Right lobe of liver (tissue), 6 donors: ENCODE data around the gene STK10. TPM values are rescaled to one million over a fixed set of nuclear protein-coding genes. Genes with fewer than 3 reads are reported as not detected.

Source experiments
- ATAC-seq, 4 donors: fragments of 200-7000 bp; cut with Tn5 transposase; one replicate each; pipeline ENCODE4 v1.9.1; 2020; ENCODE audit warnings: mild to moderate bottlenecking in 4 of 4, moderate library complexity in 4 of 4
- DNase-seq, 3 donors: peaks; one replicate each; pipeline ENCODE4 v3.0.0-alpha.2; 2020
- H3K27ac ChIP-seq, 3 donors: fragments of 200-600 bp; one replicate each; pipeline ENCODE4 v1.8.0; 2022
- H3K27me3 ChIP-seq, 2 donors: fragments of 200-600 bp; one replicate each; pipeline ENCODE4 v1.8.0; 2022
- H3K36me3 ChIP-seq, 4 donors: fragments of 200-600 bp; sonication (generic) in 1 of 4; one replicate each; pipeline versions ENCODE4 v1.5.1 to v1.8.0; 2017 to 2022; ENCODE audit warnings: control low read depth in 1 of 4
- H3K4me1 ChIP-seq, 4 donors: fragments of 200-600 bp; sonication (generic) in 1 of 4; one replicate each; pipeline versions ENCODE4 v1.5.1 to v1.8.0; 2017 to 2022; ENCODE audit warnings: control low read depth in 1 of 4
- H3K4me3 ChIP-seq, 3 donors: fragments of 200-600 bp; one replicate each; pipeline ENCODE4 v1.8.0; 2022
- H3K9me3 ChIP-seq, 4 donors: fragments of 200-600 bp; sonication (generic) in 1 of 4; one replicate each; pipeline versions ENCODE4 v1.5.1 to v1.8.0; 2017 to 2022; ENCODE audit warnings: control low read depth in 1 of 4
- CTCF ChIP-seq, 4 donors: fragments of 200-600 bp in 3 of 4; fragments of 450-650 bp in 1 of 4; IDR thresholded peaks; one replicate each; pipeline versions ENCODE4 v1.5.1 to v1.8.0; 2016 to 2022; ENCODE audit warnings: antibody characterized with exemption in 4 of 4, mild to moderate bottlenecking in 2 of 4
- POLR2A ChIP-seq: fragments of 450-650 bp; IDR thresholded peaks from one replicate; pipeline ENCODE4 v1.6.1; 2017; ENCODE audit warnings: antibody characterized with exemption, mild to moderate bottlenecking
- WGBS: methylation state at CpG from one replicate; pipeline ENCODE4 v1.1.6; 2018; ENCODE audit warnings: low coverage, low lambda C conversion rate; ENCODE audit not compliant: insufficient coverage; ENCODE audit errors: missing lambda C conversion rate; 5-methylcytosine and 5-hydroxymethylcytosine counted together
- intact Hi-C, 2 donors: fragments of 100-400 bp; cut with DNase I; formaldehyde crosslinking; loops; one replicate each; pipeline versions ENCODE4 v1.11.2 to v1.14.1; 2022
- total RNA-seq, 6 experiments: library from RNA; depleted of rRNA in 2 of 6; stranded (reverse); fragments of >200 nt in 2 of 6; fragmentation: NEBNext Ultra II Directional in 3 of 6; extraction: Animal tissue kit (Norgen Biotek cat#: 25700) in 3 of 6; gene quantifications; one replicate each; pipeline versions ENCODE4 v1.1.0 to v1.2.4, GENCODE V29; 2016 to 2023
- donor health status: DM: no; HTN: yes; CAD: no.
- donor health status: DM: no; HTN: no; CAD: no.
- donor health status: DM: no; HTN: no; CAD: no.
- donor health status: DM: no; HTN: yes; CAD: no.
- donor health status: DM: no; HTN: yes; CAD: no.

Gene STK10
- total RNA-seq, 6 experiments from 2014 or later, result 6.9 to 27.4 (median 9.0) TPM

DNA sequence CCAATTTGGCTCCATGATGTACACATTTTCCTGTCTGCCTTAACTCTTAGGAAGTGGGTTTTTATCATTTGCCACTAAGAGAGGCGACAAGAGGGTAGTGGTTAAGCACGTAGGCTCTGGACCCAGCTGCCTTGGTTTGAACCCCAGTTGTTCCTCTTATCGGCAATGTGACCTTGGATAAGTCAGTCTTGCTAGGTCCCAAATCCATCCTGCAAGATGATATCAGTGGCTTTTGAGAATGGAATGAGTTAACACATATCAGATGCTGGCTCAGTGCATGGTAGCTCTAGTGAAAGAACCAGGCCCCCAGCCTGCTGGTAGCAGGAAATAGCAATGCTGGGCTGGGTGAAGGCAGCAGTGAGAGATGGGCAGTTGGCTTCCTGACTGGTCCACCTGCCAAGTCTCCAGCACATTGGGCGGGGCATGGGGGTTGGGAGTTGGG, 72.5 kb downstream of the STK10 start:
- TF ChIP-seq POLR2A (no peak), CTCF (IDR thresholded peaks at IDR 0.05) (no peak)
- DNase-seq, result no peak
- intact Hi-C loops, result no loop called here
- H3K4me3 ChIP-seq, result no peak overlapping the region
- H3K9me3 ChIP-seq, result no peaks in the 10 kb centered on the region
- 45% methylated on average over 2 of the region's 4 CpGs for WGBS
- no peaks in the 10 kb centered on the region for H3K36me3 ChIP-seq
- ATAC-seq, result peak in 1 of 4 donors; percentile 7
- peak overlapping the region in 1 of 3 donors; percentile 37 for H3K27ac ChIP-seq
- H3K4me1 ChIP-seq, result no peaks in the 10 kb centered on the region
- H3K27me3 ChIP-seq, result no peaks in the 10 kb centered on the region

- Histone ChIP-seq H3K27ac (peak overlapping the region in 1 of 3 donors; percentile 37), H3K36me3 (no peaks in the 10 kb centered on the region), H3K27me3 (no peaks in the 10 kb centered on the region), H3K4me1 (no peaks in the 10 kb centered on the region), H3K9me3 (no peaks in the 10 kb centered on the region), H3K4me3 (no peak overlapping the region)
- ATAC-seq (peak; percentile 50 to 68 (median 57)), DNase-seq (peak; percentile 63 to 77 (median 63))
- intact Hi-C loops, result no loop called here
- WGBS, result 40% methylated on average over 4 of the region's 16 CpGs
- TF ChIP-seq POLR2A (no peak), CTCF (IDR thresholded peaks at IDR 0.05) (no peak)
These were observed 73.1 kb downstream of the STK10 start for GRCh38 chr5:172114875-172115422.

DNA sequence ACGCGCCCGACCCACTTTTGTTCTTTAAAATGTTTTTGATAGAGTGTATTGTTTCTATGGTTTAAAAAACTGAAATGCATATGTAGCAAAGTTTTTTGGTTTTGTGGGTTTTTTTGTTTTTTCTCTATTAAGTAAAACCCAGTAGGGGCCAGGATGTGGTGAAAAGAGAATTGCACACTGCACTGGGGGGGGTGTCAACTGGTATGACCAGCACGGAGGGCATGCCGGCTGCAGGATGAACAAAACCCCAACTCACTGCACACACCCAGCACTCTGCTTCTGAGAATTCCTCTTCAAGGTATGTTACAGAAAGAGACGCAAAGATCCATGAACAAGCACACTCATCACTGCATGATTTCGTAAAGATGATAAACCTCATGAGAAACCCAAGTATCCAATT, 75.0 kb downstream of the STK10 start:
- intact Hi-C loops, result no loop called here
- H3K27ac ChIP-seq, result no peak overlapping the region
- no peak overlapping the region for H3K4me3 ChIP-seq
- no peaks in the 10 kb centered on the region for H3K36me3 ChIP-seq
- no peaks in the 10 kb centered on the region for H3K27me3 ChIP-seq
- no peaks in the 10 kb centered on the region for H3K4me1 ChIP-seq
- 62% methylated on average over 4 of the region's 7 CpGs for WGBS
- DNase-seq (no peak), ATAC-seq (peak in 1 of 4 donors; percentile 38)
- TF ChIP-seq POLR2A (no peak), CTCF (IDR thresholded peaks at IDR 0.05) (no peak)
- no peaks in the 10 kb centered on the region for H3K9me3 ChIP-seq

DNA sequence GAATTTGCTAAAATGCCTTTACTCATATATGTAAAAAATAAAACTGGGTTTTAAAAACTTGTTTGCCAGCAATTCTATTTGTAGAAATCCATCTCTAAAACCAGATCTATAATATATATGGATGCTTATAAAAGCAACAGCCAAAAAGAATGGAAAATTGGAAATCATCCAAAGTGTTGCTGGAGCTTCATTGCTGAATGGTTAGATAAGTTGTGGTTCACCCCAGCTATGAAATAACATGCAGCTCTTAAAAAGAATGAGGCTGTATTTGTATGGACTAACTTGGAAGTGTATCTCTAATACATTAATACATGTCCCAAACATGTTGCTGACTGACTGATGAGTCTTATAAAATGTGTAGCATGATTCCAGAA, 76.2 kb downstream of the STK10 start:
- no peak for ATAC-seq
- intact Hi-C loops, result no loop called here
- no peaks in the 10 kb centered on the region for H3K27me3 ChIP-seq
- no peak overlapping the region for H3K4me3 ChIP-seq
- peaks cover 0 to 2% (median 0%) of the 10 kb centered on the region in 4 donors for H3K4me1 ChIP-seq
- DNase-seq, result no peak
- H3K36me3 ChIP-seq, result no peaks in the 10 kb centered on the region
- no peaks in the 10 kb centered on the region for H3K9me3 ChIP-seq
- TF ChIP-seq CTCF (IDR thresholded peaks at IDR 0.05) (no peak), POLR2A (no peak)
- H3K27ac ChIP-seq, result peak overlapping the region in 1 of 3 donors; percentile 37
